ENCODE data around the gene TMEM183A.

TMEM183A gene

GRCh38 chr1:203045821-203046594 is 38.8 kb downstream of the TMEM183A start:
- no peak for DNase-seq (ENCODE audit: low spot score)

GRCh38 chr1:203046984-203047630 is 39.9 kb downstream of the TMEM183A start:
- DNase-seq (ENCODE audit: low spot score), result peak; percentile 90

GRCh38 chr1:203048086-203048485 is 40.9 kb downstream of the TMEM183A start:
- no peak for DNase-seq (ENCODE audit: low spot score)

- DNase-seq (ENCODE audit: low spot score), result no peak
Measured at GRCh38 chr1:203048555-203049051, 41.4 kb downstream of the TMEM183A start.

- no peak for DNase-seq (ENCODE audit: low spot score)
Measured at GRCh38 chr1:203049077-203049476, 41.9 kb downstream of the TMEM183A start.

- DNase-seq (ENCODE audit: low spot score), result no peak
Measured at GRCh38 chr1:203049576-203050180, 42.5 kb downstream of the TMEM183A start.

GRCh38 chr1:203050826-203051225 is 43.7 kb downstream of the TMEM183A start:
- no peak for DNase-seq (ENCODE audit: low spot score)

- DNase-seq (ENCODE audit: low spot score), result no peak
Measured at GRCh38 chr1:203051841-203052324, 44.7 kb downstream of the TMEM183A start.

- DNase-seq (ENCODE audit: low spot score), result no peak
Measured at GRCh38 chr1:203052601-203053000, 45.4 kb downstream of the TMEM183A start.

- no peak for DNase-seq (ENCODE audit: low spot score)
Measured at GRCh38 chr1:203054184-203054583, 47.0 kb downstream of the TMEM183A start.

GRCh38 chr1:203054642-203055041 is 47.5 kb downstream of the TMEM183A start:
- DNase-seq (ENCODE audit: low spot score), result no peak

- no peak for DNase-seq (ENCODE audit: low spot score)
Measured at GRCh38 chr1:203055161-203055799, 48.1 kb downstream of the TMEM183A start.

GRCh38 chr1:203056012-203056411 is 48.8 kb downstream of the TMEM183A start:
- DNase-seq (ENCODE audit: low spot score), result no peak

- DNase-seq (ENCODE audit: low spot score), result no peak
Measured at GRCh38 chr1:203056516-203056915, 49.3 kb downstream of the TMEM183A start.

GRCh38 chr1:203057911-203058675 is 50.9 kb downstream of the TMEM183A start:
- DNase-seq (ENCODE audit: low spot score), result peak; percentile 54

GRCh38 chr1:203058676-203058935 is 51.4 kb downstream of the TMEM183A start:
- no peak for DNase-seq (ENCODE audit: low spot score)

GRCh38 chr1:203059485-203059884 is 52.3 kb downstream of the TMEM183A start:
- DNase-seq (ENCODE audit: low spot score), result no peak

- no peak for DNase-seq (ENCODE audit: low spot score)
Measured at GRCh38 chr1:203060115-203060514, 52.9 kb downstream of the TMEM183A start.

GRCh38 chr1:203063287-203063686 is 56.1 kb downstream of the TMEM183A start:
- no peak for DNase-seq (ENCODE audit: low spot score)

GRCh38 chr1:203065191-203065590 is 58.0 kb downstream of the TMEM183A start:
- DNase-seq (ENCODE audit: low spot score), result no peak

GRCh38 chr1:203065986-203066385 is 58.8 kb downstream of the TMEM183A start:
- DNase-seq (ENCODE audit: low spot score), result no peak

GRCh38 chr1:203066965-203067364 is 59.8 kb downstream of the TMEM183A start:
- no peak for DNase-seq (ENCODE audit: low spot score)
